CD4-positive, alpha-beta T cell treated with Interleukin-6 for 4 hours (primary cell): ENCODE results near the gene DGAT2L6.
A peak's percentile ranks its signal among the peaks of the same experiment; 100 is the strongest.

ENCODE experiments used
- DNase-seq: peaks from one replicate; pipeline ENCODE4 v3.0.0-alpha.2; 2020; ENCODE audit warnings: mixed read lengths

DGAT2L6 gene, protein sequence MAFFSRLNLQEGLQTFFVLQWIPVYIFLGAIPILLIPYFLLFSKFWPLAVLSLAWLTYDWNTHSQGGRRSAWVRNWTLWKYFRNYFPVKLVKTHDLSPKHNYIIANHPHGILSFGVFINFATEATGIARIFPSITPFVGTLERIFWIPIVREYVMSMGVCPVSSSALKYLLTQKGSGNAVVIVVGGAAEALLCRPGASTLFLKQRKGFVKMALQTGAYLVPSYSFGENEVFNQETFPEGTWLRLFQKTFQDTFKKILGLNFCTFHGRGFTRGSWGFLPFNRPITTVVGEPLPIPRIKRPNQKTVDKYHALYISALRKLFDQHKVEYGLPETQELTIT

DNA sequence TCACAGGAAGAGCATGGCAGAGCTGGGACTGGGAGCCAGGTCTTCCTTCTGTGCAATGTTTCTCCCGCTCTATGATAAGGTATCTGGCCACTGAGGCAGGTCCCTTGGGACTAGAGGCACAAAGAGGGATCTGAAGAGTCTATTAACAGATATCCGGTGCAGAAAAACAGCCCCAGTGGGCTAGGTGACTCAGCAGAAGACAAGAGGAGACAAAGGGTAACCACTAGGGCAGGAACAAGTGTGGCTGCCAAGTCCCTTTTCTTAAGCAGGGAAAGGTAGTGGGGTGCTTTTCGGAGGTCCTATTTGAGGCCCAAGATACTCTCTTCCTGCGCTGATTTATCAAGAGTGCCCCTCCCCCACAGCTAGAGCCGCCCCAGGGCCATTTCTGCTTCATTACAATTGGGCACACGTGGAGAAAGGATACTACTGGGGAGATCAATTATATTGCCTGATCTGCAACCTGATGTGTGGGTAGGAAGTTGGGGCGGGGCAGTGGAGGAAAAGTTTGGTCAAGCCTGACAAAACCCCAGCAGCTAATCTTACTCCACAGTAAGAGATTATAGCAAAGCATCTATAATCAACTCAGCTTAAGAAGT, at the start of gene DGAT2L6:
Gene DGAT2L6 (plus strand): TSS at position 546 of the 596 bp plus-strand sequence. CDS start 100 bp downstream, outside the sequence.
- no peak for DNase-seq

DNA sequence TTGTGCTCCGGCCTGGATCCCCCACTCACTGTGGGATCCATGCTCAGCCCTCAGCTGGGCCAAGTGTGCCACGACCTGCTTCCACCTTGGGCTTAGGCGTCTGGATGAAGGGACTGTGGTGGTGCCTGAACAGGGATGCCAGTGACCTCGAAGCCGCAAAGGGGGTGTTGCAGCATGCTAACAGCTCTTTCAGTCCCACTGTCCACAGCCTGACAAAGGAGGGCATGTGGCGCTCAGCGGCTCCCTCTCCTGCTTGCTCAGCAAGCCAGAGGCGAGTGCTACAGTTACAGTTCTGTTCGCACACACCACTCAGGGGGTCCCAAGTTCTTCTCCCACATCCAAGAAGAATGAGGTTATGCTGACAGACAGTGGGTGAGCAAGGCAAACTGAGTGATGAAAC, 49.2 kb upstream of the DGAT2L6 start:
- DNase-seq: no peak

DNA sequence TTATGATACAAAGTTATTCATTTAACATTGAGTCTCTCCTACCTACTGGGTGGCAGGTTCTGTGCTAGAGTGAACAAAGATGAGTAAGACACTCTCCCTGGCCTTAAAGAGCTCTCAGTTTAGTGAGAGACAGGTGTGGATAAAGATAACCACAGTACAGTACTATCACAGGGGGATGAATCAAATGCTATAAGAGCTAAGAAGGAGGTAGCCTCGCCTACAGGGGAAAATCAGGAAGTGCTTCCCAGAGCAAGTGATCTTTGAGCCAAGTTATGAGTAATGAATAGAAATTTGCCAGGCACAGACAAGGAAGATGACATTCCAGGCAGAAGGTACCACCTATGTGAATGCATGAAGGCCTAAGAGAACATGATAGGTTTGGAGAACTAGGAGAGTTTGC, 47.5 kb upstream of the DGAT2L6 start:
- DNase-seq: no peak

DNA sequence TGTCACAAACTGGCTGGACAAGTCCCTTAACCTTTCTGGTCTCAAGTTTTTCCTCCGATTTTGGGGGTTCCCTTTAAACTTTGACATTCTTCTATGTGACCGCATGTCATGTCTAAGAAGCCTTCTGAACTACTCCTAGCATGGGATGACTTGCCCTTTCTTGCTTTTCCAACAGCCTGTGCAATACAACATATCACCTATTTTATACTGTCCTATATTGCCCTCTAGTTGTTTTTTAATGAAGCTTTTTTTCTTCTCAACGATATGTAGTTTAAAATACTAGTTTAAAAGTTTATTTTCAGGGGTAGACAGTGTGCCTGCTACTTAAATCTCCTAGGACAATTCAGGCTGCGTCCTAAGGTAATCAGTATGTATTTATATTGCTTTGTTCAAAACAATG, 45.1 kb upstream of the DGAT2L6 start:
- no peak for DNase-seq

DNA sequence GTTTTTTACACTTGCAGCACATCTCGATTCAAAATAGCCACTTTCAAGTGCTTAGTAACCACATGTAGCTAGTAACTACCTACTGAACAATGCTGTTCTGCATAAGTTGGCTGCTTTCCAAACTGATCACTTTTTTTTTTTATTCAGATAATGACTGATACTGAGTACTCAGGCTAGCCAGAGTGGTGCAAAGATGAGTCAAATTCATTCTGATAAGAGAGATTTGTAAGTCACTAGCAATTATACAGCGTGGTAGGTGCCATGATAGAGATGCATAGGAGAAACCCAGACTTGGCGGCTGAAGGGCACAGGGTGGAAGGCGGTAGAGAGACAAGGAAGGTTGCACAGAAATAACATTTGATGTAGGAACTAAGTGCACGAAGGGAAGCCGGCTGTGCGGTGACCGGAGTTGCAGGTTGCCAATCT, 44.4 kb upstream of the DGAT2L6 start:
- no peak for DNase-seq

DNA sequence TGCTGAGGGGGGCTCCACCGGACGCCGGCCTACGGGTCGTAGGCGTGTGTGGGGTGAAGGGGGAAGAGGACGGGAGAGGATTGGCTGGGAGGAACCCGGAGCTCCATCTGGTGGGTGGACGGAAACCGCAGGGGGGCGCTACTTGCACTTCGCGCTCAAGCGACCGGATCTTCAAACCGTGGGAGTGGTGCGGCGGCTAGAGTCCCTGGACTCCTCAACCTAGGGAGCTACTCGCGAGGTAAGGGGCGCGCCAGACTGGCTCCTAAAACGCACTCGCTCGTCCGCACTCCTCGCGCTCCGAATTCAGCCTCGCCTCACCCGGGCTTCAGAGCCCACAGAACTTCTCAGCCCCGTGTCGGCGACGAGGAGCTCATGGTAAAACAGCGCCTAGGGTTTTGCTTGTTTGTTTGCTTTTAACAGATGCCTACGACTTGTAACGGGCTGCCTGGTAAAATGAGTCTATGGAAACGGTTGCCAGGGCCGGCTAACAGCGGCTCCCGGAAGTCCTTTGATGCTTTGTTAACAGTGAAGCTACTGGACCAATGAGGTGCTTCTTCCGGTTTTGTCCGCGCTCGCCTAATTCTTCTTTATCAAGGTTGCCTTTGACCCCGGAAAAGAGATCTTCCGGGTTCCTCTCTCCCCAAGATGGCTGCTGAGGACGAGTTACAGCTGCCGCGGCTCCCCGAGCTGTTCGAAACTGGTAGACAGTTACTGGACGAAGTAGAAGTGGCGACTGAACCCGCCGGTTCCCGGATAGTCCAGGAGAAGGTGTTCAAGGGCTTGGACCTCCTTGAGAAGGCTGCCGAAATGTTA, 43.8 kb upstream of the DGAT2L6 start, which contains the start of gene IGBP1:
Gene IGBP1 (plus strand): TSS at position 145 of the 813 bp plus-strand sequence. CDS start 501 bp downstream, at position 646.
- peak; percentile 78 for DNase-seq

DNA sequence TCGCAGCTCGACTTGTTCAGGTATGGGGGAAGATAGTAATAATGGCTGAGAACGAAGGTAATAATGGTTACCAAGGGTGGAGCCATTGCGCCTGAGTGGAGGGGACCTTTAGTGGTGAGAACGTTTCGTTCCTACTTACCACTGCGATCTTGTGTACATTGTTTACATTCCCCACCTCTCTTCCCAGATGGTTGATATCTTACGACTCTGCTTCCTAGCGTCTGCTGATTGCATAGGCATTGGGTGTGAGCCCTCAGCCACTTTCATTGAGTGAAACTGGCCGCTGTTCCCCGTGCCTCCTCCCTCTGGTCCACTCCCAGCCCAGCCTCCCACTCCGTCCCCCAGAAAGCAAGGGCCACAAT, 43.2 kb upstream of the DGAT2L6 start:
- no peak for DNase-seq

DNA sequence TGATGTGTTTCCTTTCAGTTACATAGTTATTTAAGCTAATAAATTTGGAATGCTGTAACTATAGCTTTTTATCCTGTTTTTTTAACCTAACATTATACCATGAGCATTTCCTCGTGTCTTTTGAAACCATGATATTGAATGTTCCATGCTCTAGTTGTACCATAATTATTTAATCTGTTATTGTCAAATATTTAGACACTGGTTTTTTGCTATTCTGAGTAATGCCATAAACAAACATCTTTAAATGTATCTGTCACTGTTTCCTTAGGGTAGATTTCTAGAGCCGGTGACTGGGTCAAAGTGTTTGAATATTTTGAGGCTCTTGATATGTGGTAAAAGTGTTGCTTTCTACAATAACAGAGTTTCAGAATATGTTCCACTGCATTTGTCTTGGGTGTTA, 38.7 kb upstream of the DGAT2L6 start:
- no peak for DNase-seq

DNA sequence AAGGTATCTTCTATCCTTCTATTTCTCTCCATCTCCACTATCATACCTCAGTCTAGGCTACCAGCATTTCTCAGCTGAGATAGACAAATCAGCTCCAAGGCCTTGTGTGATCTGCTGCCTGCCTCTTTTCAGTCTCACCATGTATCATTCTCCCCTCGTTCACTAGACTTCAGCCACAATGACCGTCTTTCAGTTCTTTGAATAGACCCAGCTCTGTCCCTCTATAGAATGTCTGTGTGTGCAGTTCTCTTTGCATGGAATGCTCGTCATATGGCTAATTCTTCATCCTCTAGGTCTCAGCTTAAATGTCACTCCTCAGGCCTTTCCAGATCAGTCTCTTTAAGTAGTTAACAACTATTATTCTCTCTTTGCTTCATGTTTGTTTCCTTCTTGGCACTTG, 37.5 kb upstream of the DGAT2L6 start:
- DNase-seq: no peak

DNA sequence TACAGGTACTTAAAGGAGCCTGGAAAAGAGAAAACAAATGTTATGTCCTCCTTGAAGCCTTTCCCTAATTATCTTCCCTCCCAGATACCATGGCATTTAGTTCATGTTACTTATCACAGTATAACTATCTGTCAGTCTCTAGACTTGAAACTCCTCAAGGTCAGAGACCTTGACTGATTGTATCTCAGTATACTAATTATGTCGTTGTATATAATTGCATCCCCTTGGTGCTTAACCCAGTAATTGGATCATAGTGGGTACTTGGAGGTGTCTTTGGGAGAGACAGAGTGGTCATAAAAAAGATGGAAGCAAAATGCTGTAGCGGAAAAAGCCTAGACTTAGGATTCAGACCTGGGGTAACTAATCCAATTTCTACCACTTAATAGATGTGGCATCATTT, 35.9 kb upstream of the DGAT2L6 start:
- DNase-seq: no peak

DNA sequence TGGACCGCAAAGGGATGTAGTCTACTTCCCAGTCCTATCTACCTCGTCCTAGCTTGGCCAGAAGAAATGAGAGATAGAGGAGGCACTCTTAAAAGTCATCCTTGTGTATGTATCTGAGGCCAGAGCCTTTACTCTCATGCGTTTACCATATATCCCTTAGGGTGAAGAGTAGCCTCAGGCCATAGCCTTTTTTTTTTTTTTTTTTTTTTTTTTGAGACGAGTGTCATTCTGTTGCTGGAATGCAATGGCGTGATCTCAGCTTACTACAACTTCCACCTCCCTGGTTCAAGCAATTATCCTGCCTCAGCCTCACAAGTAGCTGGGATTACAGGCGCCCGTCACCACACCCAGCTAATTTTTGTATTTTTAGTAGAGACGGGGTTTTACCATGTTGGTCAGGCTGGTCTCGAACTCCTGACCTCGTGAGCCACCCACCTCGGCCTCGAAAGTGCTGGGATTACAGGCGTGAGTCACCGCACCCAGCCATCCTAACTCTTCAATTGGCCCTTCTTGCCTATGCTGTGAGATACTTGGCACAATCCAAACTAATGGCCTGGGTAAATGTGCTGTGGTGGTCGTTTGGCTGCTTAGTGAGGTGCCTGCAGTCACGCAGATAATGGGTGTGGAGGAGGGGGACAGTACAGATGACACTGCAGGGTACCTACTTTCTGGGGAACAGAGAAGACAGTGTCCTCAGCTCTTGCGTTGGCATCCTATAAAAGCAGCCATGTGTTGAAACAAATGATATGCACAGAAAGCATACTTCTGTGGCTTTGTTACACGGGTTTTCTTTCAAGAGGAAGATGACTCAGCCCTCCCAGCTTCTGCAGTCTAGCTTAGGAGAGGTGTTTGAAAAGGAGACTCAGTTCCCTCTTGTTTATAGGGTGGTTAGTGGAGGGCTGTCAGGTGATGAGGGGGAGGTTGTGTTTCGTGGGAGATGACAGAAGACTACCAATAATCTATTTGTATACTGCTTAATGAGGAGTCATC, 10.4 kb upstream of the DGAT2L6 start:
- no peak for DNase-seq

DNA sequence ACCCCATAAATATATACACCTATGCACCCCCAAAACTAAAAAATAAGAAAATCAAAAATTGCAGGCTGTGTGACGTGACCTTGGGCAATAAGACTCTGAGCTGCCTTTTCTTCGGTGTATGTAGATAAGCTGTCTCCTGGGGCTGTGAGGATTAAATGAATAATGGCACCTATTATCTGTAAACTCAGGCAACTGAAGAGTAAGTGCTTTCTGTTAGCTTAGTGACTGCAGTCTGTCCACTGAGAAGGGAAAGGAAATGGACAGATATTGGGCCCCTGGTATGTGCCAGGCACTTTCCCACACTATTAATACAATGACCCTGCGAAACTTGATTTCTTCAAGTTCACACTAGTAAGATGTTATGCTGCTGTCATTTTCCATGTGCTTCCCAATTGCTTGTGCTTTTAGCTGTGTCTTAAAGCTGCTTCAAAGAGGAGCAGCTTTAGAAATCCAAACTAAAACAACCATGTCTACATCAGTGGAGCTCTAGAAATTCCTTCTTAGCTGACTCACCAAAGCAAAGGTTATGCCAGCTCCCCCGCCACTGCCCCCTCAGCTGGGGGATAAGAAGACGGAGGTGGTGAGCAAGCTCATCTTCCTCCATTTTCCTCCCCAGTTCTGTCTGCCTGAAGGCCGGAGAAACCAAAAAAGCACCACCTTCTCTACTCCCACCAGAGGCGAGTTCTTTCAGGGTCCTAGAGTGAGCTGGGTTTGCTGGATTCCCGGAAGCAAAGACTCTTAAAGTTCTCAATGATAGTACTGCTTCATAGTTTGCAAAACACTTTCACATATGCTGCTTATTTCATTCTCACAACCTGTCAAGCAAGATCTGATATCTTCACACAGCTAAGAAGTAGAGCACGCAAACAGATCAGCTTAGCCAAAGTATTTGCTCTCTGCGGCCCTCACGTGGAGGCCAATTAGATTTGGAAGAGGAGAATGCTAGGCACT, 8.8 kb upstream of the DGAT2L6 start:
- DNase-seq: no peak

DNA sequence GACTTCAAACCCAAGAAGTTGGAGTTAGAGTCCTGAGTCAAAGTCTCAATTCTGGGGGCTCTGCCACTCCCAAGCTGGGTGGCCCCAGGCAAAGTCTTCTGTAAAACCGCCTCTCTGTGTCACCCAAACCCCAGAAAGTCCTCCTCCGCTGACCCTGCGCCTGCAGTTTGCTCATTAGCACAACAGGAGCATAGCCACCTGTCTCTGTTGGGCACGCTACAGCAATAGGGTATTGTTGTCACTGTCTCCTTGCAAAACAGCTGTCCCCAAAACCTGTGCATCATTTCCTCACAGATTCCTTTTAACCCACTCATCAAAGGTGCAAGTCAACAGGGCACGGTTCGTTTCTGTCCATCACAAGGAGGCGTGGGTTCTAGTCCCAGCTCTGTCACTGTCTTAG, 8.0 kb upstream of the DGAT2L6 start:
- no peak for DNase-seq

DNA sequence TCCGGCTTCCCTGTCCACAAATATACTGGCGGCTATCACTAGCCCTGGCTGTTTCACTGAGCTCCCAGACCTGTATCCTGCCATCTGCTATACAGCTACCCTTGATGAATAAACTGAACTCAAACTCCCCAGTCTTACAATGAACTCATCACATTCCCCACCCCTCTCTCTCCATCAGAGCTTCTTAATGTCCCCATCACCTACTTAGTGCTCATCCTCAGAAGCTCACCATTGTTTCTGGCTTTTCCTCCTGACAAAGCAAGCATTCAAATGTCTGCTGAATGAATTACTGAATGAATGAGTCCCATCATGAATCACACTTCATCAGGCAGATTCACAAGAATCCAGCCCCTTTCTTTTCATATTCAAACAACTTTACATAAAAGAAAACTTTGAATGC, 5.7 kb upstream of the DGAT2L6 start:
- DNase-seq: no peak

DNA sequence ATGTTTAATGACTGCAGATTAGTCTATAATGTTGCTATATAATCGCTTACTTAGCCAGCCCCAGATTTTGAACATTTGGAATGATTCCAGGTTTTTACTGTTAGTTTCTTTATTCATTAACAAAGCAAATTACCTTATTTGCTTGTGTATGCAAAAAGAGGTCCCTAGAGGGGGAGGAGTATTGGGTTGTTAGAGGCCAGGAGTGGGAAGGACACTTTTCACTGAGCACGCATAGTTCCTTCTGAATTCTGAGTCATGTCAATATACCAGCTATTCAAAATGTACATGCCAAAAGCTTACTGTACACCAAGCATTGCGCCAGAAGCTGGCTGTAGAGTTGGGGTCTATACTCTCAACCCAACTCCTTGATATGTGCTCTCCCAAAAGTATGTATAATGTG, 5.1 kb upstream of the DGAT2L6 start:
- DNase-seq: no peak

DNA sequence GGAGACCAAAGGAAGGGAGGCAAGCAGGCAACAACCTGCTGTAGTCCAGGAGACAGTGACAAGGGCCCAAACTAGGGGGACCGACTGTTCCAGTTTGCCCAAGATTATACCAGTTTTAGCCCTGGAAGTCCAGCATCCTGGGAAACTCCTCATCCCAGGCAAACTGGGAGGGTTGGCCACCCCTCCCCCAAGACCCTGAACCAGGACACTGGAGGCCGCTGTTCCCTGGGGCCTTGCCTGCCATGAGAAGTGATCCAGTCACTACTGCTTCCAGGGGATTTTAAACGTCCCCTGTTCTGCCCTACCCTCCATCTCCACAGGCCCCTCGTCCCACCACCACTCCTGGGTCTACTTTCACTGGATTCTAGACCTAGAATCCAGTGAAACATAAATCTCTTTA, 4.3 kb upstream of the DGAT2L6 start:
- no peak for DNase-seq

DNA sequence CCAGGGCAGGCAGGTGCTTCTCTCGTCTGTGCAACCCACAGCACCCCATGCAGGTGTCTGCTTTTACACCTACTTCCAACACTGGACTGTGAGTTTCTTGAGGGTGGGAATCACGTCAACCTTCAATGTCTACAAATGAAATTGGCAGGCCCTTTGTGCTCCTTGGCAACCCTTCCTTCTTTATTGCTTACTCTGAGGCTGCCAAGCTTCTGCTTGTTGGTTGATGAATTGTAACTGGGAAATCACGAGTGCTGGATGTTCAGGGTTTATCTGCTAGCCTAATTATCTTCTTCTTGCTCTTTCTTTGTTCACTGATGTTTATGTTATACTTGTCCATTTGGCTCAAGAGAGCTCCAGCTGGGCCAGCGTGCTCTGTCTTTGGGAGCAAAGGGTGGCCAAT, 2.5 kb upstream of the DGAT2L6 start:
- no peak for DNase-seq

DNA sequence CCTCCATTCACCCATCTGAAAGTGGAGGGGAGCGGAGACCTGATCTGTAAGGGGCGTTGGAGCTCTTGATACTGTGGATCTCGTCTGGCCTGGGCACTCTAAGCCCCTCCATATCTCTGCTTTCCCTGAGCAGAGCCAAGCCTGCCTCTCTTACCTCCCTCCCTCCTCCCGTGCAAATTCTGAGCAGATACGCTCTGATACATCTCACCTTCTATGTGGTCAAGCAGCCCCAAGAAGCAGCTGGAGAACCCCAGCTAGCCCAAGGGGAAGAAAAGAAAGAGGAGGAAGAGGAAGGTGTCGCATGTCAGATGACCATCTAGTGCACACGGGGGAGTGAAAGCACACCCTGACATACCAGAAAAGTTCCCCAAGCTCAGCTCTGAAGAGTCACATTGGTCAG, 1.9 kb upstream of the DGAT2L6 start:
- DNase-seq: no peak

DNA sequence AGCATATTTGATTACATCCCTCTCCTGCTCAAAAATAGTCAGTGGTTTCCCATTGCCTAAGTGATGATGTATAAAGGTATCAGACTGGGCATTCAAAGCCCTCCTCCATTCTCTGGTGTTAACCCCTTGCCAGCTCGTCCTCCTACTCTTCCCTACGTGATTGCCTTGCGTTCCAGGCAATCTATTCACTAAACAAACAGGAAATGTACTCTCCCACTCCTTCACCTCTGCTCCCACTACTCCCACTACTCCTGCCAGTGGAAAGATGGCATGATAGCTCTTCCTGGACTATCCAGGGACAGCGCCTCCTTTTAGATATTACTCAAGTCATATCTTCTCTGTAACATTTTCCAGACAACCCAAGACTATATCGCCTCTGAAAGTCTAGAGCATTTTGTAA, 5.8 kb downstream of the DGAT2L6 start:
- no peak for DNase-seq

DNA sequence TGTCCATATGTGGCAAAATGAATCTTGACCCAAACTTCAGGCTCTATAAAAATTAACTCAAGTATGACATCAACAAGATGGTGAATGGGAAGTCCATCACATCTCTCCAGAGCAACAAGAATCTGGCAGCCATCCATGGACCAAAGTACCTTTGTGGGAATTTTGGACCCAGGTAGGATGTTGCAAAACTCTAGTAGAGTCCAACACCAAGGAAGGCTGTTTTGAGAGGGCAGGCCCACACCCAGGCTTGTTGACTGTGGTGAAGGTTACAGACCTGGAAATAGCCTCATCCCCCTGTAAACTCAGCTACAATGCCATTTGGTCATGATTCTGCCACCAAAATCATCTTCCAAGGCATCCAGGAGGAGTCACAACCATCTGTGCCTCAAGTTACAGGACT, 12.9 kb downstream of the DGAT2L6 start:
- no peak for DNase-seq

DNA sequence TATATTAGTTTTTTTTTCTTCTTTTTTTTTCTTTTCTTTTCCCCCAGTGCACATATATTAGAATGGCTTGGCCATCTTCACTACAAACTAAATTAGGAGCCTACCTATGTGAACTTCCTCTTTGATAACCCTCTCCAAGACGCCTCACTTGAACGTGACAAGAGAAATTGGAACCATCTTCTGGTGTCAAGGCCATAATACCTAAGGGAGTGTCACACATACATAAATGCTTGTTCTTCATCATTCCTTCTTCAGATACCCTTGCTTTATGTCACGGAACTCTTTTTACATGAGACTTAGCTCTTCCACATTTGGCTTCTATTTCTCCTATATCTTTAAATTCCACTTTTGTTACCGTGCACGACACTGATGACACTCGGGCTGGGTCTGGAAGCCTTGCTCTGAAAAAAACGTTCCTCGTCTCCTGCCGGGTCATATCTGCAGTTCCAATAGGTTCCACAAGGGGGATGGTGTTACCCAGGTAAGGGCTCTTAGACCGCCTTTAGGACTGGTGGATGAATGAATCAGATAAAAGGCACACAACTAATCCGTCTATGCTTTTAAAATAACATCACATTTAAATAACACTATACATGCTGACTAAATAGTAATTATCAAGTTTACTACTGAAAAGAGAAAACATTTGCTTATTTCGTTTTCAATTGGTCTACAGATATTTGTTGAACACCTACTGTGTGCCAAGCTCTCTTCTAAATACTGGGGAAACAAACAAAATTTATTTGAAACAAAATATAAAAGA, 19.9 kb downstream of the DGAT2L6 start:
- DNase-seq: peak; percentile 73
